HEK293 (cell line): ENCODE results near the gene KIRREL3.

Source experiments
- SETDB1 ChIP-seq: IDR thresholded peaks from one replicate; pipeline ENCODE4 v1.6.1; 2017; ENCODE audit warnings: mild to moderate bottlenecking, low read length, moderate library complexity, mixed read lengths; ENCODE audit not compliant: insufficient read length
- ZBTB1 ChIP-seq: fragments of 450-650 bp; formaldehyde crosslinking; IDR thresholded peaks from 2 replicates; pipeline ENCODE4 v1.5.1; 2016; ENCODE audit warnings: missing biosample characterization, missing genetic modification characterization
- ZBTB7A ChIP-seq: fragments of 450-650 bp; formaldehyde crosslinking; IDR thresholded peaks from 2 replicates; pipeline ENCODE4 v1.5.1; 2016; ENCODE audit warnings: low read depth, missing biosample characterization, missing genetic modification characterization
- ZFP69B ChIP-seq: fragments of 450-650 bp; formaldehyde crosslinking; IDR thresholded peaks from 2 replicates; pipeline ENCODE4 v1.5.1; 2016; ENCODE audit warnings: missing biosample characterization, missing genetic modification characterization
- ZNF138 ChIP-seq: fragments of 450-650 bp; formaldehyde crosslinking; IDR thresholded peaks from 2 replicates; pipeline ENCODE4 v1.5.1; 2016; ENCODE audit warnings: missing biosample characterization, missing genetic modification characterization, borderline replicate concordance
- ZNF239 ChIP-seq: fragments of 450-650 bp; formaldehyde crosslinking; IDR thresholded peaks from 2 replicates; pipeline ENCODE4 v1.5.1; 2016; ENCODE audit warnings: missing biosample characterization, missing genetic modification characterization
- ZNF335 ChIP-seq: fragments of 450-650 bp; formaldehyde crosslinking; conservative IDR thresholded peaks from 2 replicates; pipeline ENCODE4 v1.5.1; 2016; ENCODE audit warnings: missing biosample characterization, missing genetic modification characterization
- ZNF600 ChIP-seq: fragments of 450-650 bp; formaldehyde crosslinking; IDR thresholded peaks from 2 replicates; pipeline ENCODE4 v1.5.1; 2016; ENCODE audit warnings: missing biosample characterization, missing genetic modification characterization
- ZNF621 ChIP-seq: fragments of 450-650 bp; formaldehyde crosslinking; IDR thresholded peaks from 2 replicates; pipeline ENCODE4 v1.5.1; 2017; ENCODE audit warnings: missing biosample characterization, missing genetic modification characterization
- ZNF785 ChIP-seq: fragments of 450-650 bp; formaldehyde crosslinking; IDR thresholded peaks from 2 replicates; pipeline ENCODE4 v1.5.1; 2016; ENCODE audit warnings: missing biosample characterization, missing genetic modification characterization
- TF ChIP-seq, protein P1 (sequence below): fragments of 450-650 bp; formaldehyde crosslinking; IDR thresholded peaks from 2 replicates; pipeline ENCODE4 v1.5.1; 2016; ENCODE audit warnings: missing biosample characterization, missing genetic modification characterization
- TF ChIP-seq, protein P2 (sequence below): fragments of 450-650 bp; formaldehyde crosslinking; IDR thresholded peaks from 2 replicates; pipeline ENCODE4 v1.5.1; 2017; ENCODE audit warnings: missing biosample characterization, mild to moderate bottlenecking, missing genetic modification characterization, moderate library complexity

DNA sequence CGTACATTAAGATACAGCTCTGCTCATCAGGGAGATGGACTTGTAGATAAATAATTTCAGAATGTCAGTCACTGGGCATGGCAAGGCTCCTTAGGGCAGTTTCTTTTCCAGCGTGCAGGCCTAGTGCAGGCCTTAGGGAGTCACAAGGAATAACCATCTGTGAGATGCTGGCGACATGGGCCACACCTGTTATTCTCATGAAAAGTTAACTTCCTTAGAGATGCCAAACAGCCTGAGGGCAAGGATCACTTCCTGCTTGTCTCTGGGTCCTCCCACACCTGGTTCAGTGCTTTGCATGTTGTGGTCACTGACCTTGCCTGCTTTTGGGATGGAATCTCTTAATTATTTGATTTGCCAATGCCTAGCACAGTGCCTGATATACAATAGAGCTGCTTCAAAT is 574.5 kb downstream of the KIRREL3 start:
- TF ChIP-seq, protein P1, sequence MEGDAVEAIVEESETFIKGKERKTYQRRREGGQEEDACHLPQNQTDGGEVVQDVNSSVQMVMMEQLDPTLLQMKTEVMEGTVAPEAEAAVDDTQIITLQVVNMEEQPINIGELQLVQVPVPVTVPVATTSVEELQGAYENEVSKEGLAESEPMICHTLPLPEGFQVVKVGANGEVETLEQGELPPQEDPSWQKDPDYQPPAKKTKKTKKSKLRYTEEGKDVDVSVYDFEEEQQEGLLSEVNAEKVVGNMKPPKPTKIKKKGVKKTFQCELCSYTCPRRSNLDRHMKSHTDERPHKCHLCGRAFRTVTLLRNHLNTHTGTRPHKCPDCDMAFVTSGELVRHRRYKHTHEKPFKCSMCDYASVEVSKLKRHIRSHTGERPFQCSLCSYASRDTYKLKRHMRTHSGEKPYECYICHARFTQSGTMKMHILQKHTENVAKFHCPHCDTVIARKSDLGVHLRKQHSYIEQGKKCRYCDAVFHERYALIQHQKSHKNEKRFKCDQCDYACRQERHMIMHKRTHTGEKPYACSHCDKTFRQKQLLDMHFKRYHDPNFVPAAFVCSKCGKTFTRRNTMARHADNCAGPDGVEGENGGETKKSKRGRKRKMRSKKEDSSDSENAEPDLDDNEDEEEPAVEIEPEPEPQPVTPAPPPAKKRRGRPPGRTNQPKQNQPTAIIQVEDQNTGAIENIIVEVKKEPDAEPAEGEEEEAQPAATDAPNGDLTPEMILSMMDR = no peak
- TF ChIP-seq ZNF621 = no peak
- TF ChIP-seq ZBTB1 (tag by site-specific recombination) = no peak
- TF ChIP-seq ZNF335 = no peak
- TF ChIP-seq ZNF239 (tag by site-specific recombination) = no peak
- no peak for TF ChIP-seq SETDB1
- TF ChIP-seq, protein P2, sequence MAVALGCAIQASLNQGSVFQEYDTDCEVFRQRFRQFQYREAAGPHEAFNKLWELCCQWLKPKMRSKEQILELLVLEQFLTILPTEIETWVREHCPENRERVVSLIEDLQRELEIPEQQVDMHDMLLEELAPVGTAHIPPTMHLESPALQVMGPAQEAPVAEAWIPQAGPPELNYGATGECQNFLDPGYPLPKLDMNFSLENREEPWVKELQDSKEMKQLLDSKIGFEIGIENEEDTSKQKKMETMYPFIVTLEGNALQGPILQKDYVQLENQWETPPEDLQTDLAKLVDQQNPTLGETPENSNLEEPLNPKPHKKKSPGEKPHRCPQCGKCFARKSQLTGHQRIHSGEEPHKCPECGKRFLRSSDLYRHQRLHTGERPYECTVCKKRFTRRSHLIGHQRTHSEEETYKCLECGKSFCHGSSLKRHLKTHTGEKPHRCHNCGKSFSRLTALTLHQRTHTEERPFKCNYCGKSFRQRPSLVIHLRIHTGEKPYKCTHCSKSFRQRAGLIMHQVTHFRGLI = no peak
- TF ChIP-seq ZNF785 (tag by site-specific recombination) = no peak
- no peak for TF ChIP-seq ZNF138 (tag by site-specific recombination)
- no peak for TF ChIP-seq ZFP69B
- no peak for TF ChIP-seq ZNF600 (tag by site-specific recombination)
- no peak for TF ChIP-seq ZBTB7A
